WERI-Rb-1 (cell line): ENCODE measurements around the gene ZNF134.

ENCODE experiments used
- DNase-seq: peaks from one replicate; pipeline ENCODE4 v3.0.0-alpha.2; 2020
- H3K27ac ChIP-seq: fragments of 250-450 bp; sonication (Bioruptor Pico); 2 replicates; pipeline ENCODE4 v1.5.1; 2020; ENCODE audit warnings: mild to moderate bottlenecking, moderate library complexity
- H3K27me3 ChIP-seq: fragments of 250-450 bp; sonication (Bioruptor Pico); 2 replicates; pipeline ENCODE4 v1.5.1; 2021; ENCODE audit warnings: mild to moderate bottlenecking, low read depth, moderate library complexity; ENCODE audit not compliant: insufficient read depth, severe bottlenecking
- H3K36me3 ChIP-seq: fragments of 250-450 bp; sonication (Bioruptor Pico); 2 replicates; pipeline ENCODE4 v1.5.1; 2020; ENCODE audit warnings: mild to moderate bottlenecking, moderate library complexity
- H3K4me3 ChIP-seq: 2 replicates; pipeline ENCODE4 v1.5.1; 2011; ENCODE audit warnings: low read depth, mild to moderate bottlenecking, control low read depth, low read length
- H3K9me3 ChIP-seq: fragments of 250-450 bp; sonication (Bioruptor Pico); 2 replicates; pipeline ENCODE4 v1.5.1; 2021; ENCODE audit warnings: mild to moderate bottlenecking, moderate library complexity; ENCODE audit not compliant: severe bottlenecking
- TF ChIP-seq, protein P1 (sequence below): IDR thresholded peaks from 2 replicates; pipeline ENCODE4 v1.5.1; 2011; ENCODE audit warnings: low read depth, mild to moderate bottlenecking, control low read depth, inconsistent platforms, low read length

ZNF134 gene

DNA sequence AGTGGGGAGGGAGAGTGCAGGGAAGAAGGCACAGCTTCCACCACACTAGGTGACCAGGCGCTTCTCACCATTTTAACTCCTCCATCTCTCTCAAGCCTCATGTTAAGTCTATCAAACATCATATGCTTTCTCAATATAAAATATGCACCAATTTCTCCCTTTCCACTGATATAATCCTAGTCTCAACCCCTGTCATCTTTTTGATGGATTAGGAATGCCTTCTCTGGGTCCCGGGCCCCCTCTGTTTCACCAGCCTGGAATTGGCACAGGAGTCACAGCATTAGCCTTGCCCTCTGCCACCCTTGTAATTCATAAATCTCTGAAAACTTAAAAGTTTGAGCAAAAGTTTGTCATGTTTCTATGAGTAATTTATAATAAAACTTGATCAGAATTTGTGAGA, 54.6 kb downstream of the ZNF134 start, which contains the start of gene ZSCAN4:
TSS of gene ZSCAN4 (plus strand) at position 301 of the 400 bp plus-strand sequence. CDS start 7,211 bp downstream, outside the sequence.
- H3K4me3 ChIP-seq: no peak within 1 kb of the TSS
- TF ChIP-seq, protein P1, sequence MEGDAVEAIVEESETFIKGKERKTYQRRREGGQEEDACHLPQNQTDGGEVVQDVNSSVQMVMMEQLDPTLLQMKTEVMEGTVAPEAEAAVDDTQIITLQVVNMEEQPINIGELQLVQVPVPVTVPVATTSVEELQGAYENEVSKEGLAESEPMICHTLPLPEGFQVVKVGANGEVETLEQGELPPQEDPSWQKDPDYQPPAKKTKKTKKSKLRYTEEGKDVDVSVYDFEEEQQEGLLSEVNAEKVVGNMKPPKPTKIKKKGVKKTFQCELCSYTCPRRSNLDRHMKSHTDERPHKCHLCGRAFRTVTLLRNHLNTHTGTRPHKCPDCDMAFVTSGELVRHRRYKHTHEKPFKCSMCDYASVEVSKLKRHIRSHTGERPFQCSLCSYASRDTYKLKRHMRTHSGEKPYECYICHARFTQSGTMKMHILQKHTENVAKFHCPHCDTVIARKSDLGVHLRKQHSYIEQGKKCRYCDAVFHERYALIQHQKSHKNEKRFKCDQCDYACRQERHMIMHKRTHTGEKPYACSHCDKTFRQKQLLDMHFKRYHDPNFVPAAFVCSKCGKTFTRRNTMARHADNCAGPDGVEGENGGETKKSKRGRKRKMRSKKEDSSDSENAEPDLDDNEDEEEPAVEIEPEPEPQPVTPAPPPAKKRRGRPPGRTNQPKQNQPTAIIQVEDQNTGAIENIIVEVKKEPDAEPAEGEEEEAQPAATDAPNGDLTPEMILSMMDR: no peak
- H3K27me3 ChIP-seq: peaks cover 8% of the 10 kb centered on the region
- H3K36me3 ChIP-seq: no peaks in the 10 kb centered on the region
- H3K27ac ChIP-seq: no peak within 1 kb of the TSS
- DNase-seq: no peak
- H3K9me3 ChIP-seq: no peaks in the 10 kb centered on the region

GRCh38 chr19:57671124-57671895, 57.3 kb downstream of the ZNF134 start:
- no peak for DNase-seq
- Histone ChIP-seq H3K27ac (no peak overlapping the region), H3K9me3 (no peaks in the 10 kb centered on the region), H3K27me3 (peaks cover 12% of the 10 kb centered on the region), H3K36me3 (no peaks in the 10 kb centered on the region), H3K4me3 (no peak overlapping the region)
- TF ChIP-seq, protein P1: no peak

GRCh38 chr19:57672466-57672865, 58.4 kb downstream of the ZNF134 start:
- TF ChIP-seq, protein P1: no peak
- H3K27me3 ChIP-seq: peaks cover 12% of the 10 kb centered on the region
- no peak overlapping the region for H3K4me3 ChIP-seq
- no peaks in the 10 kb centered on the region for H3K36me3 ChIP-seq
- DNase-seq: no peak
- H3K9me3 ChIP-seq: no peaks in the 10 kb centered on the region
- H3K27ac ChIP-seq: no peak overlapping the region
